Germinal center (tissue), 1 donor: ENCODE results near the gene SOX2.

Source experiments
- DNase-seq: peaks from one replicate; pipeline ENCODE4 v3.0.0; 2012; ENCODE audit warnings: mixed read lengths, low spot score

SOX2 gene

GRCh38 chr3:181711325-181712135 lies at the start of gene SOX2:
SOX2 (plus strand) TSS chr3:181711925; CDS start chr3:181712361, 436 bp downstream.
- DNase-seq, result peak; percentile 83

GRCh38 chr3:181683563-181683962 lies 28.2 kb upstream of the SOX2 start:
- no peak for DNase-seq

GRCh38 chr3:181687190-181687589 lies 24.5 kb upstream of the SOX2 start:
- no peak for DNase-seq

GRCh38 chr3:181687731-181688130 lies 24.0 kb upstream of the SOX2 start:
- DNase-seq, result no peak

- no peak for DNase-seq
Measured at GRCh38 chr3:181689546-181689945, 22.2 kb upstream of the SOX2 start.

- DNase-seq, result no peak
Measured at GRCh38 chr3:181690769-181691168, 21.0 kb upstream of the SOX2 start.

GRCh38 chr3:181691901-181692300 lies 19.8 kb upstream of the SOX2 start:
- no peak for DNase-seq

GRCh38 chr3:181692311-181693145 lies 19.2 kb upstream of the SOX2 start:
- no peak for DNase-seq

- DNase-seq, result no peak
Measured at GRCh38 chr3:181693280-181693679, 18.4 kb upstream of the SOX2 start.

GRCh38 chr3:181694805-181695660 lies 16.7 kb upstream of the SOX2 start:
- DNase-seq, result no peak

GRCh38 chr3:181695661-181696491 lies 15.8 kb upstream of the SOX2 start:
- no peak for DNase-seq

GRCh38 chr3:181696626-181697230 lies 15.0 kb upstream of the SOX2 start:
- DNase-seq, result no peak

- no peak for DNase-seq
Measured at GRCh38 chr3:181698263-181698954, 13.3 kb upstream of the SOX2 start.

GRCh38 chr3:181699171-181699903 lies 12.4 kb upstream of the SOX2 start:
- no peak for DNase-seq

GRCh38 chr3:181700168-181701087 lies 11.3 kb upstream of the SOX2 start:
- DNase-seq, result peak; percentile 64

GRCh38 chr3:181701096-181701495 lies 10.6 kb upstream of the SOX2 start:
- DNase-seq, result no peak

GRCh38 chr3:181703601-181704420 lies 7.9 kb upstream of the SOX2 start:
- no peak for DNase-seq
